Esophagus muscularis mucosa (tissue), 4 donors: Measurements from ENCODE around the gene ITGBL1. TPM values are rescaled to one million over a fixed set of nuclear protein-coding genes. Genes with fewer than 3 reads are reported as not detected.

Source experiments
- DNase-seq: peaks from one replicate; pipeline ENCODE4 v3.0.0-alpha.2; 2017; ENCODE audit errors: extremely low spot score
- H3K27ac ChIP-seq, 4 donors: fragments of 200-600 bp; sonication (generic); replicated peaks in 1 of 4; 1 replicate in 3 of 4; 2 replicates in 1 of 4; pipeline ENCODE4 v1.5.1; 2016 to 2019; ENCODE audit warnings: mild to moderate bottlenecking in 1 of 4
- H3K27me3 ChIP-seq, 4 donors: fragments of 200-600 bp; sonication (generic); one replicate each; pipeline versions ENCODE4 v1.5.1 to v1.6.0; 2016 to 2019
- H3K36me3 ChIP-seq, 4 donors: fragments of 200-600 bp; sonication (generic); one replicate each; pipeline ENCODE4 v1.5.1; 2016 to 2019
- H3K4me1 ChIP-seq, 4 donors: fragments of 200-600 bp; sonication (generic); one replicate each; pipeline ENCODE4 v1.5.1; 2016 to 2019
- H3K4me3 ChIP-seq, 4 donors: fragments of 200-600 bp; sonication (generic); 1 replicate in 2 of 4; 2 replicates in 2 of 4; pipeline ENCODE4 v1.5.1; 2016 to 2019; ENCODE audit warnings: mild to moderate bottlenecking in 4 of 4, moderate library complexity in 1 of 4
- H3K9me3 ChIP-seq, 4 donors: fragments of 200-600 bp; sonication (generic); 1 replicate in 3 of 4; 2 replicates in 1 of 4; pipeline ENCODE4 v1.5.1; 2016 to 2019
- EP300 ChIP-seq: sonication (generic); formaldehyde crosslinking; IDR thresholded peaks from one replicate; pipeline ENCODE4 v1.6.1; 2017; ENCODE audit warnings: antibody characterized with exemption
- POLR2A ChIP-seq: fragments of 450-650 bp; IDR thresholded peaks from one replicate; pipeline ENCODE4 v1.6.1; 2017; ENCODE audit warnings: antibody characterized with exemption, moderate library complexity, mild to moderate bottlenecking, low read depth
- POLR2AphosphoS5 ChIP-seq, 2 donors: sonication (generic); formaldehyde crosslinking; IDR thresholded peaks; one replicate each; pipeline ENCODE4 v1.6.1; 2017; ENCODE audit warnings: antibody characterized with exemption in 2 of 2
- WGBS: methylation state at CpG from one replicate; pipeline ENCODE4 v1.1.5; 2018; 5-methylcytosine and 5-hydroxymethylcytosine counted together
- intact Hi-C: fragments of 100-400 bp; cut with DNase I; formaldehyde crosslinking; loops from one replicate; pipeline ENCODE4 v1.15.1; 2023
- total RNA-seq, 4 donors: library from RNA; depleted of rRNA; stranded (reverse); fragments of >200 nt; gene quantifications; one replicate each; pipeline versions ENCODE4 v1.1.0 to v1.2.1, GENCODE V29; 2016
- TF ChIP-seq, protein P1 (sequence below), 3 experiments: fragments of 200-600 bp in 2 of 3; fragments of 450-650 bp in 1 of 3; sonication (generic) in 2 of 3; IDR thresholded peaks; one replicate each; pipeline ENCODE4 v1.5.1; 2017 to 2019; ENCODE audit warnings: antibody characterized with exemption in 3 of 3, mild to moderate bottlenecking in 2 of 3, moderate library complexity in 1 of 3

ITGBL1 gene
- total RNA-seq, 4 donors from 2014 or later: 8.3 to 20.0 (median 13.8) TPM

DNA sequence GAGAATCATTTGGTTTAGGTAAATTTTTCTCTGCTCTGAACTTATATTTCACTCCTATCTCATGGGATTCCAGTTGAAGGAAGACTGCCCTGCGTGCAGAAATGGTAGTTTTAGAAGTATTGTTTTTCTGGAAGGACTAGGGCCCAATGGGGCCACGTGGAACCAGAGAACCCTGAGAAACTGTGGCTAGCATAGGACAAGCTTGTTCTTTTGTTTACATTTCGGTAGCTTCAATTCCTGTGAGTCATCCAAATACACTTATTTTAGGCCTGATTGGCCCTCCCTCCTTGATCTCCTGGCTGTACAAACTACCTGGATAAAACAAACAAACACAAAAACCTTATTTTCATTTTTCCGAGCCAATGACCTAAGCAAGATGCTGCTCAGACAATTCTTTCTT is 124.0 kb downstream of the ITGBL1 start:
- DNase-seq: no peak
- TF ChIP-seq, protein P1, sequence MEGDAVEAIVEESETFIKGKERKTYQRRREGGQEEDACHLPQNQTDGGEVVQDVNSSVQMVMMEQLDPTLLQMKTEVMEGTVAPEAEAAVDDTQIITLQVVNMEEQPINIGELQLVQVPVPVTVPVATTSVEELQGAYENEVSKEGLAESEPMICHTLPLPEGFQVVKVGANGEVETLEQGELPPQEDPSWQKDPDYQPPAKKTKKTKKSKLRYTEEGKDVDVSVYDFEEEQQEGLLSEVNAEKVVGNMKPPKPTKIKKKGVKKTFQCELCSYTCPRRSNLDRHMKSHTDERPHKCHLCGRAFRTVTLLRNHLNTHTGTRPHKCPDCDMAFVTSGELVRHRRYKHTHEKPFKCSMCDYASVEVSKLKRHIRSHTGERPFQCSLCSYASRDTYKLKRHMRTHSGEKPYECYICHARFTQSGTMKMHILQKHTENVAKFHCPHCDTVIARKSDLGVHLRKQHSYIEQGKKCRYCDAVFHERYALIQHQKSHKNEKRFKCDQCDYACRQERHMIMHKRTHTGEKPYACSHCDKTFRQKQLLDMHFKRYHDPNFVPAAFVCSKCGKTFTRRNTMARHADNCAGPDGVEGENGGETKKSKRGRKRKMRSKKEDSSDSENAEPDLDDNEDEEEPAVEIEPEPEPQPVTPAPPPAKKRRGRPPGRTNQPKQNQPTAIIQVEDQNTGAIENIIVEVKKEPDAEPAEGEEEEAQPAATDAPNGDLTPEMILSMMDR (IDR thresholded peaks at IDR 0.05): no peak
- TF ChIP-seq POLR2A (no peak), POLR2AphosphoS5 (IDR thresholded peaks at IDR 0.05) (no peak), EP300 (no peak)
- no peak overlapping the region for H3K4me3 ChIP-seq
- no peaks in the 10 kb centered on the region for H3K36me3 ChIP-seq
- H3K27ac ChIP-seq: no peak overlapping the region
- 51% methylated on average over 4 of the region's 4 CpGs for WGBS
- no peaks in the 10 kb centered on the region for H3K4me1 ChIP-seq
- no peaks in the 10 kb centered on the region for H3K9me3 ChIP-seq
- intact Hi-C loops: no loop called here
- no peaks in the 10 kb centered on the region for H3K27me3 ChIP-seq

DNA sequence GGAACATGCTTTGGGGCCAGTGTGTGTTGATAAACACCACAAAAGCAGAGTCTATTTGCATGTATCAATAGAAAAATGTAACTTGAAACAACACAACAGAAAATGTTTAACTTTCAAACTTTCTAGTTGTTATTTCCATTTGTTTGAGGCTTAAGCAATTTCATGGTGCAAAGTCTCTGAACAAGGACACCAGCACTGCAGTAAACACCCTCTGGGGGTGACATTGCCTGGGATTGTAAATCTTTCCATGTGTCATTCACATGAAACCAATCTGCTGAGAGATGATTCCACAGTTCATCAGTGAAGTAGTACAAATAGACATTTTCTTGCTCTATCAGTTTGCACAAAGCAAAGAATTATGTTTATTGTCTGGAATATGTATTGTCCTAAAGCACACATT is 124.5 kb downstream of the ITGBL1 start:
- no peaks in the 10 kb centered on the region for H3K4me1 ChIP-seq
- TF ChIP-seq POLR2A (no peak), POLR2AphosphoS5 (IDR thresholded peaks at IDR 0.05) (no peak), EP300 (no peak)
- TF ChIP-seq, protein P1 (IDR thresholded peaks at IDR 0.05): no peak
- H3K4me3 ChIP-seq: no peak overlapping the region
- no peak for DNase-seq
- no peaks in the 10 kb centered on the region for H3K36me3 ChIP-seq
- no peaks in the 10 kb centered on the region for H3K9me3 ChIP-seq
- H3K27me3 ChIP-seq: no peaks in the 10 kb centered on the region
- intact Hi-C loops: no loop called here
- H3K27ac ChIP-seq: no peak overlapping the region

DNA sequence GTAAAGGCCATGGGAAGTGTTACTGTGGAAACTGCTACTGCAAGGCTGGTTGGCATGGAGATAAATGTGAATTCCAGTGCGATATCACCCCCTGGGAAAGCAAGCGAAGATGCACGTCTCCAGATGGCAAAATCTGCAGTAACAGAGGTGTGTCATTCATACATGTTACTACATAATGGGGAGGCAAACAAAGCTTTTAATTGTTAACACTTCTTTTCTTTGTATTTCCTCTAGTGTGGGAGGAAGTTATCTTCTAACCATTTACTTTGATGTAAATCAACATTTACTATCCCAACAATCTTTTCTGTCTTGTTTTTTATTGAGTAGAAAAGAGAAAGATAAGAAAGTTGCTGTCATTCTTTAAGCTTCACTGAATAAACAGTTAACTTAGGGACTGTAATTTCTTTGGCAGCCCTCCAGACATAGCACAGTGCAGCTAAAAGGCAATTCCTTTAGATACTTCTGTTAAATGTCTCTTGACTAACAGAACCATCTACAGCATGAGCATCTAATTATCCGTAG is 126.9 kb downstream of the ITGBL1 start:
- WGBS: 26% methylated on average over 4 of the region's 4 CpGs

DNA sequence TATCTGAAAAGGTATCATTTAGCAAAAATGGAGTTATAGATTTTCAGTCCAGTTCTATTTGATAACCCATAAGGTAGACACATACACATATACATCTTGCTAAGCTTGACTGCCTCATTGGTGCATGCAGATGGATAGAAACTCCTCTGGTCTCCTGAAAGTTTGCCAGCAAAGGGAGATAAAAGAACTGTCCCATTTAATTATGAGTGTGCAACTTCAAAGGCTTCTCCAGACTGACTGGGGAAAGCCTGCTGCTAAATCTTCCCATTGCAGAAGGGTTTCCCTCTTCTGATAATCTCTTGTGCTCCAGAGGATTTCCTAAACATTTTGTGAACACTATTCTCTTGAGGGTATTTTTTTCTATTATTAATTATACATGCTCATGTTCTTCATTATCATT is 131.9 kb downstream of the ITGBL1 start:
- TF ChIP-seq EP300 (no peak), POLR2AphosphoS5 (IDR thresholded peaks at IDR 0.05) (no peak), POLR2A (no peak)
- TF ChIP-seq, protein P1 (IDR thresholded peaks at IDR 0.05): no peak
- H3K9me3 ChIP-seq: no peaks in the 10 kb centered on the region
- DNase-seq: no peak
- H3K27ac ChIP-seq: no peak overlapping the region
- H3K4me3 ChIP-seq: no peak overlapping the region
- no peaks in the 10 kb centered on the region for H3K27me3 ChIP-seq
- H3K36me3 ChIP-seq: no peaks in the 10 kb centered on the region
- H3K4me1 ChIP-seq: no peaks in the 10 kb centered on the region
- intact Hi-C loops: no loop called here

More for the DNA sequence above, 126.9 kb downstream of the ITGBL1 start:
- H3K4me1 ChIP-seq: no peaks in the 10 kb centered on the region
- no peak for DNase-seq
- H3K9me3 ChIP-seq: no peaks in the 10 kb centered on the region
- TF ChIP-seq EP300 (no peak), POLR2AphosphoS5 (IDR thresholded peaks at IDR 0.05) (no peak), POLR2A (no peak)
- TF ChIP-seq, protein P1 (IDR thresholded peaks at IDR 0.05): no peak
- no peaks in the 10 kb centered on the region for H3K27me3 ChIP-seq
- no peak overlapping the region for H3K27ac ChIP-seq
- intact Hi-C loops: no loop called here
- no peak overlapping the region for H3K4me3 ChIP-seq
- no peaks in the 10 kb centered on the region for H3K36me3 ChIP-seq

DNA sequence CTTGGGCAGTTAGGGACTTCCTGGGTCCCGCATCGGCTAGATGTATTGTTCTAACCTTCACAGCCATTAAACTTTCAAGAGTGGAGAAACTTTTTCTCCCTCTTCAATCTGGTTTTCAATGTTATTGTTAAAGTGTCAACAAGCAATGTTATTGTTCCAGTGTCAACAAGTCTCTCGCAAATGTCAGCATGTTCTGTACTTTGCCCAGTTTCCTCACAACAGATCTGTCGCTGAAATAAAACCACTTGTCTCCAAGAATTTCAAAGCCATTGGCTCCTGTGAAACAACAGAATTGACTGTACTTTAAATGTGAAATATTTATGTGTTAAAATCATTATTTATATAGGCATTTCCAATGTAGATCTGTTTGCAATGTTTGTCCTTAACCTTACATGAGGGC is 138.0 kb downstream of the ITGBL1 start:
- Histone ChIP-seq H3K9me3 (no peaks in the 10 kb centered on the region), H3K27ac (no peak overlapping the region), H3K36me3 (no peaks in the 10 kb centered on the region), H3K4me1 (no peaks in the 10 kb centered on the region), H3K4me3 (no peak overlapping the region), H3K27me3 (no peaks in the 10 kb centered on the region)
- 87% methylated on average over 4 of the region's 4 CpGs for WGBS
- intact Hi-C loops: no loop called here
- no peak for DNase-seq
- no peak for TF ChIP-seq POLR2AphosphoS5 (IDR thresholded peaks at IDR 0.05)
- no peak for TF ChIP-seq POLR2A
- TF ChIP-seq, protein P1 (IDR thresholded peaks at IDR 0.05): no peak
- no peak for TF ChIP-seq EP300
